HG03442 (cell line): ENCODE measurements around the gene CGN.

Source experiments
- ATAC-seq: cut with Tn5 transposase; IDR thresholded peaks from one replicate; pipeline ENCODE4 v1.9.1; 2021; ENCODE audit warnings: mild to moderate bottlenecking, moderate library complexity; ENCODE audit not compliant: unreplicated experiment

CGN gene

GRCh38 chr1:151585622-151586021 lies 74.4 kb downstream of the CGN start:
- no peak for ATAC-seq
